Transverse colon (tissue), 4 donors: ENCODE measurements around the gene TSPAN32.

Experiments used
- POLR2A ChIP-seq: fragments of 450-650 bp; IDR thresholded peaks from one replicate; pipeline ENCODE4 v1.6.1; 2016; ENCODE audit warnings: antibody characterized with exemption, mild to moderate bottlenecking, moderate library complexity
- POLR2AphosphoS5 ChIP-seq, 3 donors: sonication (generic); formaldehyde crosslinking; IDR thresholded peaks; one replicate each; pipeline ENCODE4 v1.6.1; 2016; ENCODE audit warnings: antibody characterized with exemption in 3 of 3
- TF ChIP-seq, protein P1 (sequence below), 5 experiments: fragments of 200-600 bp in 3 of 5; fragments of 450-650 bp in 2 of 5; sonication (generic) in 3 of 5; IDR thresholded peaks; 1 replicate in 2 of 5; 2 replicates in 3 of 5; pipeline ENCODE4 v1.5.1; 2016 to 2017; ENCODE audit warnings: antibody characterized with exemption in 5 of 5, inconsistent platforms in 3 of 5, mild to moderate bottlenecking in 2 of 5, moderate library complexity in 1 of 5

DNA sequence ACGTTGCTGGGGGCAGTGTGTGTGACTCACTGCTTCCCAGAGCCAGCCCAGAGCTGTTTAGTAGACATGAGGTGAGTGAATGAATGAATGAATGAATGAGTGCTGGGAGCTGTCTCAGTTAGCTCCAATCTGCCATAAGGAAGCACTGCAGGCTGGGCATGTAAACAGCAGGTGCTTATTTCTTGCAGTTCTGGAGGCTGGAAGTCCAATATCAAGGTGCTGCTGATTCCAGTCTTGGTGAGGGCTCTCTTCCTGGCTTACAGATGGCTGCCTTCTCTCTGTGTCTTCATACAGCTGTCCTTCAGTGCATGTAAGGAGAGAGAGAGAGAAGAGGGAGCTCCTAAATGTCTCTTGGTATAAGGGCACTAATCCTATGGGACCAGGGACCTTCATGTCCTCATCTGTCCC lies 4.2 kb upstream of the TSPAN32 start:
- TF ChIP-seq, protein P1, sequence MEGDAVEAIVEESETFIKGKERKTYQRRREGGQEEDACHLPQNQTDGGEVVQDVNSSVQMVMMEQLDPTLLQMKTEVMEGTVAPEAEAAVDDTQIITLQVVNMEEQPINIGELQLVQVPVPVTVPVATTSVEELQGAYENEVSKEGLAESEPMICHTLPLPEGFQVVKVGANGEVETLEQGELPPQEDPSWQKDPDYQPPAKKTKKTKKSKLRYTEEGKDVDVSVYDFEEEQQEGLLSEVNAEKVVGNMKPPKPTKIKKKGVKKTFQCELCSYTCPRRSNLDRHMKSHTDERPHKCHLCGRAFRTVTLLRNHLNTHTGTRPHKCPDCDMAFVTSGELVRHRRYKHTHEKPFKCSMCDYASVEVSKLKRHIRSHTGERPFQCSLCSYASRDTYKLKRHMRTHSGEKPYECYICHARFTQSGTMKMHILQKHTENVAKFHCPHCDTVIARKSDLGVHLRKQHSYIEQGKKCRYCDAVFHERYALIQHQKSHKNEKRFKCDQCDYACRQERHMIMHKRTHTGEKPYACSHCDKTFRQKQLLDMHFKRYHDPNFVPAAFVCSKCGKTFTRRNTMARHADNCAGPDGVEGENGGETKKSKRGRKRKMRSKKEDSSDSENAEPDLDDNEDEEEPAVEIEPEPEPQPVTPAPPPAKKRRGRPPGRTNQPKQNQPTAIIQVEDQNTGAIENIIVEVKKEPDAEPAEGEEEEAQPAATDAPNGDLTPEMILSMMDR (IDR thresholded peaks at IDR 0.05), result no peak
- TF ChIP-seq POLR2A (no peak), POLR2AphosphoS5 (IDR thresholded peaks at IDR 0.05) (no peak)
